ENCODE results near the gene UNC5B. TPM values are rescaled to one million over a fixed set of nuclear protein-coding genes. Genes with fewer than 3 reads are reported as not detected.

Gene UNC5B
- total and polyA plus RNA-seq, 2 experiments from 2014 or later, result 12.7 to 15.5 TPM

DNA sequence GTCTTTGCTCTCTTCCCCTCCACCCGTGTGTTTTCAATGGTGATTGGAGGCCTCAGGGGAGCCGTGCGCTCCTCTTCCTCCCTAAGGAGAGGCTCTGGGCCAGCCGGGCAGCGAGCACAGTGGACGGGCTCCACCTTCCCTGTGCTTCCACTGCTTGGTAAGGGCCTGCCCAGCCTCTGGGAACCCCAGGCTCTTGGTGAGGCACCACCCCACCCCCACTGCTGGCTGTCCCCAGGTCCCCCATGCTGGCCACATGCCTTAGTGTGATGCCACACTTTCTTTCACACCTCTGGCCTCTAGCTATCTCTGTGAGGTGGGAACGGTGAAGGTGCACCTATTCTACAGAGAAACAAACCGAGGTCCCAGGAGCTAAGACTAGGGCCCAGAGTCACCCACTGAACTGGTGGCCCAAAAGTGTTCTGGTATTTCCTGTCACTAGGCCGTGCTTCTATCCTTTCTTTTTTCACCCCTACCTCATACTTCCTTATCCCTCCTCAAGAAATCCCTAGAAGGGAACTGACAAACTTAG lies 53.3 kb downstream of the UNC5B start:
- Histone ChIP-seq H3K79me2 (peaks cover 5% of the 10 kb centered on the region), H3K27me3 (no peaks in the 10 kb centered on the region), H3K4me3 (no peak overlapping the region), H3K4me1 (ENCODE audit: insufficient read depth) (peaks cover 50% of the 10 kb centered on the region), H4K20me1 (ENCODE audit: insufficient read depth, poor library complexity, severe bottlenecking) (no peaks in the 10 kb centered on the region), H3K9me2 (replicated peaks; ENCODE audit: insufficient read depth) (no peaks in the 10 kb centered on the region), H2AFZ (no peak overlapping the region), H3K9me3 (ENCODE audit: low read depth) (no peaks in the 10 kb centered on the region), H3K36me3 (replicated peaks; ENCODE audit: insufficient read depth, low read depth) (no peaks in the 10 kb centered on the region), H3K4me2 (peak overlapping the region; percentile 7), H3K27ac (peak overlapping the region; percentile 55)
- WGBS (ENCODE audit: low lambda C conversion rate, missing lambda C conversion rate), result 72% methylated on average over 9 of the region's 9 CpGs
- TF ChIP-seq EZH2phosphoT487 (IDR thresholded peaks at IDR 0.05; ENCODE audit: low read depth, severe bottlenecking, unreplicated experiment) (no peak), EZH2 (IDR thresholded peaks at IDR 0.05; ENCODE audit: borderline replicate concordance) (no peak)
- TF ChIP-seq, protein P1, sequence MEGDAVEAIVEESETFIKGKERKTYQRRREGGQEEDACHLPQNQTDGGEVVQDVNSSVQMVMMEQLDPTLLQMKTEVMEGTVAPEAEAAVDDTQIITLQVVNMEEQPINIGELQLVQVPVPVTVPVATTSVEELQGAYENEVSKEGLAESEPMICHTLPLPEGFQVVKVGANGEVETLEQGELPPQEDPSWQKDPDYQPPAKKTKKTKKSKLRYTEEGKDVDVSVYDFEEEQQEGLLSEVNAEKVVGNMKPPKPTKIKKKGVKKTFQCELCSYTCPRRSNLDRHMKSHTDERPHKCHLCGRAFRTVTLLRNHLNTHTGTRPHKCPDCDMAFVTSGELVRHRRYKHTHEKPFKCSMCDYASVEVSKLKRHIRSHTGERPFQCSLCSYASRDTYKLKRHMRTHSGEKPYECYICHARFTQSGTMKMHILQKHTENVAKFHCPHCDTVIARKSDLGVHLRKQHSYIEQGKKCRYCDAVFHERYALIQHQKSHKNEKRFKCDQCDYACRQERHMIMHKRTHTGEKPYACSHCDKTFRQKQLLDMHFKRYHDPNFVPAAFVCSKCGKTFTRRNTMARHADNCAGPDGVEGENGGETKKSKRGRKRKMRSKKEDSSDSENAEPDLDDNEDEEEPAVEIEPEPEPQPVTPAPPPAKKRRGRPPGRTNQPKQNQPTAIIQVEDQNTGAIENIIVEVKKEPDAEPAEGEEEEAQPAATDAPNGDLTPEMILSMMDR (IDR thresholded peaks at IDR 0.05; ENCODE audit: poor library complexity), result no peak
- DNase-seq (ENCODE audit: low spot score), result no peak

DNA sequence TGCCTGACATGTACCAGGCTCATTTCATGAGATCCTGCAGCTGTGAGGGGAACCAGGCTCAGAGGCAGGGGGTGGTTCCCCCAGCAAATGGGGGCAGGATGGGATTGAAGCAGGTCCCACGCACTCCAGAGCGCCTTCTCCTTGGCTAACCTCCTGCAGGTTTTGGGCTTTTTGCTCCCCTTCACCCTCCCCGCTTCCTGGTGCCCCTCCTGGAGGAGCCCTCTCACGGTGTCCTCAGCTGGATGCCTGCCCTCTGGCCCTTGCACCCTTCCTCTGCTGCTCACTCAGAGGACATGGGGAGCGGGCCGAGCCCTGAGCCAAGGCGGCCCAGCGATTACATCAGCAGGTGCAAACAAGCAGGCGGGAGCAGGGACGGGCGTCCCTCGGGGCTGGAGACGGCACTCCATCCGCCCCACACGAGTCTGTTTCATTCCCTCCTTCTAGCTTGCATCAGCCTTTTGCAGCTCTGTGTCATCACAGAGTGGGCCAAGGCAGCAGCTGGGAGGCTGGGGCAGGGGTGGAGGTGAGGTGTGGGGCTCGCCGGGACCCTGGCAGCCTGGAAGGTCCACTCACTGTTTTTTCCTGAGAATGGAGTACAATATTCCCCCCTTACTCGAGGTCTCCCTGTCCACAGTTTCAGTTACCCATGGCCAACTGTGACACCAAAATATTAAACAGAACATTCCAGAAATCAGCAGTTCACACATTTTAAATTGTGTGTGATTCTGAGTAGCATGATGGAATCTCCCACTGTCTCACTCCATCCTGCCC lies 54.0 kb downstream of the UNC5B start:
- Histone ChIP-seq H3K4me1 (ENCODE audit: insufficient read depth) (peaks cover 45% of the 10 kb centered on the region), H3K4me3 (no peak overlapping the region), H3K36me3 (replicated peaks; ENCODE audit: insufficient read depth, low read depth) (no peaks in the 10 kb centered on the region), H3K27ac (peak overlapping the region; percentile 81), H4K20me1 (ENCODE audit: insufficient read depth, poor library complexity, severe bottlenecking) (no peaks in the 10 kb centered on the region), H3K9me2 (replicated peaks; ENCODE audit: insufficient read depth) (no peaks in the 10 kb centered on the region), H3K9me3 (ENCODE audit: low read depth) (no peaks in the 10 kb centered on the region), H3K4me2 (peak overlapping the region; percentile 7), H3K27me3 (no peaks in the 10 kb centered on the region), H2AFZ (no peak overlapping the region), H3K79me2 (peaks cover 5% of the 10 kb centered on the region)
- TF ChIP-seq EZH2 (IDR thresholded peaks at IDR 0.05; ENCODE audit: borderline replicate concordance) (no peak), EZH2phosphoT487 (IDR thresholded peaks at IDR 0.05; ENCODE audit: low read depth, severe bottlenecking, unreplicated experiment) (no peak)
- TF ChIP-seq, protein P1 (IDR thresholded peaks at IDR 0.05; ENCODE audit: poor library complexity), result no peak
- DNase-seq (ENCODE audit: low spot score), result peak; percentile 72
- 57% methylated on average over 18 of the region's 18 CpGs for WGBS (ENCODE audit: low lambda C conversion rate, missing lambda C conversion rate)

DNA sequence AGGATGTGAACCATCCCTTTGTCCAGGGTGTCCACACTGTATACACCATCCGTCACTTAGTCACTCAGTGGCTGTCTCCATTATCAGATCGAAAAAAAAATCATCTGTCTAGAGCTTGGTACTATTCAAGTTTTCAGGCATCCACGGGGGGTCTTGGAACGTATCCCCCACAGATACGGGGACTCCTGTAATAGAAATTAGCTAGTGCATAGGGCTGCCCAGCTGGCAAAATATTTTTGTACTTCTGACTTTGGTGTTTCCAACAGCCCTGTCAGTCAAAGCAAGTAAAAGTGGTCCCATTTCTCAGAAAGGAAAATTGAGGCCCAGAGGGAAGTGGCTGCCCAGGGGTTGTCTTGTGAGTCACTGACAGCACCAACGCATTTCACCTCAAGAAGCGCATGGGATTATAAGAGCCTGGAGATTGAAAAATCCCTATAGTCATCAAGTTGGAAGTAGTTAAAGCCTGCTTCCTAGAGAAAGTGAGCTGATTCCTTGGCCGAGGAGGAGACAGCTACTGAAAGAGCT lies 54.6 kb downstream of the UNC5B start:
- H3K27ac ChIP-seq, result peak overlapping the region; percentile 81
- DNase-seq (ENCODE audit: low spot score), result no peak
- no peaks in the 10 kb centered on the region for H4K20me1 ChIP-seq (ENCODE audit: insufficient read depth, poor library complexity, severe bottlenecking)
- 89% methylated on average over 8 of the region's 8 CpGs for WGBS (ENCODE audit: low lambda C conversion rate, missing lambda C conversion rate)
- peak overlapping the region; percentile 7 for H3K4me2 ChIP-seq
- no peak overlapping the region for H2AFZ ChIP-seq
- H3K9me3 ChIP-seq (ENCODE audit: low read depth), result no peaks in the 10 kb centered on the region
- peaks cover 39% of the 10 kb centered on the region for H3K4me1 ChIP-seq (ENCODE audit: insufficient read depth)
- TF ChIP-seq, protein P1 (IDR thresholded peaks at IDR 0.05; ENCODE audit: poor library complexity), result no peak
- TF ChIP-seq EZH2 (IDR thresholded peaks at IDR 0.05; ENCODE audit: borderline replicate concordance), result no peak
- TF ChIP-seq EZH2phosphoT487 (IDR thresholded peaks at IDR 0.05; ENCODE audit: low read depth, severe bottlenecking, unreplicated experiment), result no peak
- no peaks in the 10 kb centered on the region for H3K9me2 ChIP-seq (replicated peaks; ENCODE audit: insufficient read depth)
- H3K36me3 ChIP-seq (replicated peaks; ENCODE audit: insufficient read depth, low read depth), result no peaks in the 10 kb centered on the region
- peaks cover 5% of the 10 kb centered on the region for H3K79me2 ChIP-seq
- H3K4me3 ChIP-seq, result no peak overlapping the region
- H3K27me3 ChIP-seq, result no peaks in the 10 kb centered on the region
